Measurements from ENCODE around the gene SLC25A52.

Gene SLC25A52

GRCh38 chr18:31721601-31722000, 39.1 kb downstream of the SLC25A52 start:
- no peak overlapping the region for H3K27ac ChIP-seq (ENCODE audit: low read depth, low read length)
- H3K4me3 ChIP-seq (ENCODE audit: low read length): no peak overlapping the region
- H3K36me3 ChIP-seq (ENCODE audit: control insufficient read depth, low read length): no peaks in the 10 kb centered on the region
- H3K4me1 ChIP-seq (ENCODE audit: control insufficient read depth, low read length): no peaks in the 10 kb centered on the region
- no peaks in the 10 kb centered on the region for H3F3A ChIP-seq (ENCODE audit: control insufficient read depth, insufficient read depth)
- H3K27me3 ChIP-seq (ENCODE audit: control insufficient read depth, low read length): peaks cover 6% of the 10 kb centered on the region
- H3K9me2 ChIP-seq (replicated peaks; ENCODE audit: control insufficient read depth, low read length): no peaks in the 10 kb centered on the region
- no peaks in the 10 kb centered on the region for H3K79me2 ChIP-seq (ENCODE audit: control insufficient read depth, low read length)
- no peaks in the 10 kb centered on the region for H4K20me1 ChIP-seq (ENCODE audit: control insufficient read depth, insufficient read depth, low read depth, low read length)
- no peak for TF ChIP-seq CTCF (IDR thresholded peaks at IDR 0.05; ENCODE audit: low read depth, low read length, poor library complexity, severe bottlenecking)
- TF ChIP-seq EZH2phosphoT487 (IDR thresholded peaks at IDR 0.05; ENCODE audit: borderline replicate concordance, low read length): no peak
- peaks cover 4% of the 10 kb centered on the region; the same call in 1 of the 2 replicates for H3K9me3 ChIP-seq (ENCODE audit: control insufficient read depth, insufficient read depth, low read length)
- H3K4me2 ChIP-seq (ENCODE audit: low read length): no peak overlapping the region

GRCh38 chr18:31720867-31721266, 39.8 kb downstream of the SLC25A52 start:
- H3K27me3 ChIP-seq (ENCODE audit: control insufficient read depth, low read length): peaks cover 6% of the 10 kb centered on the region
- no peaks in the 10 kb centered on the region for H3K9me2 ChIP-seq (replicated peaks; ENCODE audit: control insufficient read depth, low read length)
- H3F3A ChIP-seq (ENCODE audit: control insufficient read depth, insufficient read depth): no peaks in the 10 kb centered on the region
- H3K27ac ChIP-seq (ENCODE audit: low read depth, low read length): no peak overlapping the region
- H3K4me3 ChIP-seq (ENCODE audit: low read length): no peak overlapping the region
- H3K36me3 ChIP-seq (ENCODE audit: control insufficient read depth, low read length): no peaks in the 10 kb centered on the region
- no peak overlapping the region for H3K4me2 ChIP-seq (ENCODE audit: low read length)
- H3K9me3 ChIP-seq (ENCODE audit: control insufficient read depth, insufficient read depth, low read length): peaks cover 4% of the 10 kb centered on the region; the same call in 1 of the 2 replicates
- H3K79me2 ChIP-seq (ENCODE audit: control insufficient read depth, low read length): no peaks in the 10 kb centered on the region
- TF ChIP-seq EZH2phosphoT487 (IDR thresholded peaks at IDR 0.05; ENCODE audit: borderline replicate concordance, low read length) (no peak), CTCF (IDR thresholded peaks at IDR 0.05; ENCODE audit: low read depth, low read length, poor library complexity, severe bottlenecking) (no peak)
- H3K4me1 ChIP-seq (ENCODE audit: control insufficient read depth, low read length): no peaks in the 10 kb centered on the region
- no peaks in the 10 kb centered on the region for H4K20me1 ChIP-seq (ENCODE audit: control insufficient read depth, insufficient read depth, low read depth, low read length)

- H3K79me2 ChIP-seq (ENCODE audit: control insufficient read depth, low read length): no peaks in the 10 kb centered on the region
- no peak overlapping the region for H3K27ac ChIP-seq (ENCODE audit: low read depth, low read length)
- H3K4me2 ChIP-seq (ENCODE audit: low read length): no peak overlapping the region
- TF ChIP-seq CTCF (IDR thresholded peaks at IDR 0.05; ENCODE audit: low read depth, low read length, poor library complexity, severe bottlenecking) (no peak), EZH2phosphoT487 (IDR thresholded peaks at IDR 0.05; ENCODE audit: borderline replicate concordance, low read length) (no peak)
- H3F3A ChIP-seq (ENCODE audit: control insufficient read depth, insufficient read depth): no peaks in the 10 kb centered on the region
- no peaks in the 10 kb centered on the region for H3K36me3 ChIP-seq (ENCODE audit: control insufficient read depth, low read length)
- H3K4me1 ChIP-seq (ENCODE audit: control insufficient read depth, low read length): no peaks in the 10 kb centered on the region
- H3K27me3 ChIP-seq (ENCODE audit: control insufficient read depth, low read length): peaks cover 1% of the 10 kb centered on the region; the same call in 1 of the 2 replicates
- peaks cover 4% of the 10 kb centered on the region; the same call in 1 of the 2 replicates for H3K9me3 ChIP-seq (ENCODE audit: control insufficient read depth, insufficient read depth, low read length)
- no peaks in the 10 kb centered on the region for H3K9me2 ChIP-seq (replicated peaks; ENCODE audit: control insufficient read depth, low read length)
- no peak overlapping the region for H3K4me3 ChIP-seq (ENCODE audit: low read length)
- no peaks in the 10 kb centered on the region for H4K20me1 ChIP-seq (ENCODE audit: control insufficient read depth, insufficient read depth, low read depth, low read length)
These were observed 41.2 kb downstream of the SLC25A52 start for GRCh38 chr18:31719363-31720006.

Data from DOHH2 (cell line).